Epithelial cell of esophagus (primary cell): Measurements from ENCODE around the gene CLIP3.

ENCODE experiments used
- DNase-seq: peaks from one replicate; pipeline ENCODE4 v3.0.0; 2010; ENCODE audit warnings: low read depth
- H3K4me3 ChIP-seq: 2 replicates; pipeline ENCODE4 v1.5.1; 2011; ENCODE audit warnings: mild to moderate bottlenecking, low read length, control low read depth
- TF ChIP-seq, protein P1 (sequence below): IDR thresholded peaks from 2 replicates; pipeline ENCODE4 v1.5.1; 2011; ENCODE audit warnings: low read depth, mild to moderate bottlenecking, low read length, control low read depth, inconsistent platforms; ENCODE audit not compliant: insufficient read depth; ENCODE audit errors: missing control alignments

The CLIP3 gene

DNA sequence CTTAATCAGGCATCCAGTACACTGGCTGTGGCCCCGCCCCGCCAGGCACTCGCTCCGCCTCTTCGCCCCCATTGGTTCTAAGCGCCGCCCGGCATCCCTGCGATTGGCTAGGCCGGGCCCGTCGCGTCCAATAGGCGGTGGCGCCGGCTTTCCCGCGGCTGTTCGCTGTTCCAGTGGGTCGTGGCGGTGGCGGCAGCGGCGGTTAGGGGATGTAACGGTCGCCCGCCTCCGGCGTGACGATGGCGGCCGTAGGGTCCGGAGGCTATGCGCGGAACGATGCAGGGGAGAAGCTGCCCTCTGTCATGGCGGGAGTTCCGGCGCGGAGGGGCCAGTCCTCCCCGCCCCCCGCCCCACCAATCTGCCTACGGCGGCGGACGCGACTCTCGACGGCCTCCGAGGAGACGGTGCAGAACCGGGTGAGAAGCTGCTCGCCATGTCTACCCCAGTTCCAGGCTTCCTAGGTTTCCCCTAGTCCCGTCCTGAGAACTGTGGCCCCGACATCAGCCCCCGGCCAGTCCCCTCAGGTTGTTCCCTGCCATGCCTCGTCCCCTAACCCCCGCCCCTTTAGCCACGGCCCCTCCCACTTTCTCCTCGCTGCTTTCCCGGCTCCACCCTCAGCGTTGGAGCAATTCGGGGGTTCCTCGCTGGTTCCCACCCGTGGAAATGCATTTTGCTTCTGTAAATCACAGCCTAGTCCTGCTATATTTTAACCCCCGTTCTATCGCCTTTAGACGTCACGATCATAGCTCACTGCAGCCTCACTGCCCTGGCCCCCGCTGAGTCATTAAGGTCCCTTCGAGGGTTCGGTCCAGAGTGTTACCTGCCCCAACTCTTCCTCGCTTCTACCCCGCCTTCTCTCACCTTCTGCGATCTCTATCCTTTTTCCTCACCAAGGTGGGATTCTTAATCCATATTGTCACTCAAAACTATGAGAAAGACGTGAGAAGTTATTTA lies 22.3 kb upstream of the CLIP3 start, which contains the start of gene WDR62:
Gene WDR62 (plus strand): TSS at position 165 of the 954 bp plus-strand sequence. CDS start 75 bp downstream, at position 240.
- TF ChIP-seq, protein P1, sequence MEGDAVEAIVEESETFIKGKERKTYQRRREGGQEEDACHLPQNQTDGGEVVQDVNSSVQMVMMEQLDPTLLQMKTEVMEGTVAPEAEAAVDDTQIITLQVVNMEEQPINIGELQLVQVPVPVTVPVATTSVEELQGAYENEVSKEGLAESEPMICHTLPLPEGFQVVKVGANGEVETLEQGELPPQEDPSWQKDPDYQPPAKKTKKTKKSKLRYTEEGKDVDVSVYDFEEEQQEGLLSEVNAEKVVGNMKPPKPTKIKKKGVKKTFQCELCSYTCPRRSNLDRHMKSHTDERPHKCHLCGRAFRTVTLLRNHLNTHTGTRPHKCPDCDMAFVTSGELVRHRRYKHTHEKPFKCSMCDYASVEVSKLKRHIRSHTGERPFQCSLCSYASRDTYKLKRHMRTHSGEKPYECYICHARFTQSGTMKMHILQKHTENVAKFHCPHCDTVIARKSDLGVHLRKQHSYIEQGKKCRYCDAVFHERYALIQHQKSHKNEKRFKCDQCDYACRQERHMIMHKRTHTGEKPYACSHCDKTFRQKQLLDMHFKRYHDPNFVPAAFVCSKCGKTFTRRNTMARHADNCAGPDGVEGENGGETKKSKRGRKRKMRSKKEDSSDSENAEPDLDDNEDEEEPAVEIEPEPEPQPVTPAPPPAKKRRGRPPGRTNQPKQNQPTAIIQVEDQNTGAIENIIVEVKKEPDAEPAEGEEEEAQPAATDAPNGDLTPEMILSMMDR = no peak

DNA sequence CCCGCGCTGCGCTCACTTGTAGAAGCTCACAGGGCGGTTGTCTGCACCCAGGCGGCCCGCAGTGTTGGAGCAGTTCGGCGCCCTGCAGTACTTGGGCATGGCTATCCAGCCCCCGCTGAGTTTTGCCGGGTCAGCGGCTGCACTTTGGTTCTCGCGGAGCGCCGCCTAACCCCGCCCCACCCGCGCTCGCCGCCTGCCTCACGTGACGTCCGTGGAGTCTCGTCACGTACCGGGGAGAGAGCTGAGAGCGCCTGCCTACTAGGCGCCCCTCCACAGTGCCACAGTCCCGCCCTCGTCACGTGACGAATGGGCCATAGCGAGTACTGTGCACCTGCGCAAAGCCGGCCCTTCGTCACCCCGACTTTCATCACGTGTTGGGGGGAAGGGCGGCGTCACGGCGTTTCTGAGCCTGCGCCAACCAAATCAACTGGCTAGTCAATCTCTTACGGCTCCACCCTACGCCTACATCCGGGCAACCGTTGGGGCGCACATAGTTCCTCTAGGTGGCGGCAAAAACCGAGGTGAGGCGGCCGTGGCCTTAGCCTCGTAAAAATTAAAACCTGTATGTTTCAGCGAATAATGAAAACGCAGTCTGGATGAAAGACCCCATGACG lies 21.6 kb upstream of the CLIP3 start, which contains the start of gene THAP8:
Gene THAP8 (minus strand): TSS at position 167 of the 614 bp plus-strand sequence. CDS start 68 bp downstream, at position 99.
- peak within 1 kb of the TSS; percentile 60 for H3K4me3 ChIP-seq
- DNase-seq = peak; percentile 100
- TF ChIP-seq, protein P1 = peak; percentile 38

More for the DNA sequence above, 22.3 kb upstream of the CLIP3 start, which contains the start of gene WDR62:
- peak within 1 kb of the TSS; percentile 60 for H3K4me3 ChIP-seq
- peak; percentile 94 for DNase-seq

DNA sequence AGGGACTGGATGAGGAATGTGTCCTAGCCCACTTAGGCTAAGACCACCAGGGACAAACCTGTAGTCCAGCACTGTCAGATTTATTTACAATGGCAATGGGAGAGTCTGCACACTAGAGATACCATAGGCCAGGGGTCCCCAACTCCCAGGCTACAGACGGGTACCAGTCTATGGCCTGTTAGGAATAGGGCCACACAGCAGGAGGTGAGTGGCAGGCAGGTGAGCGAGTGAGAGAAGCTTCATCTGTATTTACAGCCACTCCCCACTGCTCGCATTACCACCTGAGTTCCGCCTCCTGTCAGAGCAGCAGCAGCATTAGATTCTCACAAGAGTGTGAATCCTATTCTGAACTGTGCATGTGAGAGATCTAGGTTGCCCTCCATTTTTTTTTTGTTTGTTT lies 19.0 kb upstream of the CLIP3 start:
- TF ChIP-seq, protein P1 = no peak
- DNase-seq = no peak
- H3K4me3 ChIP-seq = no peak overlapping the region

DNA sequence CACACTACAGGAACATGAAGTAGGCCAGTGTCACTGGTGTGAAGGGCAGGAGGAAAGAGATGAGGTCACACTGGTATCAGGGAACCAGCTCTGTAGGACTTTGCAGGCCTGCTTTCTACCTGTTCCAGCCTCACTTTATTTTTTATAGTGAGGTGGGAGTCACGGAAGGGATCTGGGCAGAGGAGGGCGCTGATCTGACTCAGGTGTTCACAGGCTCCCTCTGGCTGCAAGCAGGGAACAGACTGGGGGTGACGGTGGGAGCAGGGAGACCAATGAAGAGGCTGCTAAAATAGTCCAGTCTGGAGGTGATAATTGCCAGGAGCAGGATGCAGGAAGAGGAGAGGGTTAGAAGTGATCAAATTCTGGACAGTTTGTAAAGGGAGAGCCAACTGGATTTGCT lies 18.6 kb upstream of the CLIP3 start:
- TF ChIP-seq, protein P1 = peak; percentile 40
- no peak overlapping the region for H3K4me3 ChIP-seq
- DNase-seq = peak; percentile 43

DNA sequence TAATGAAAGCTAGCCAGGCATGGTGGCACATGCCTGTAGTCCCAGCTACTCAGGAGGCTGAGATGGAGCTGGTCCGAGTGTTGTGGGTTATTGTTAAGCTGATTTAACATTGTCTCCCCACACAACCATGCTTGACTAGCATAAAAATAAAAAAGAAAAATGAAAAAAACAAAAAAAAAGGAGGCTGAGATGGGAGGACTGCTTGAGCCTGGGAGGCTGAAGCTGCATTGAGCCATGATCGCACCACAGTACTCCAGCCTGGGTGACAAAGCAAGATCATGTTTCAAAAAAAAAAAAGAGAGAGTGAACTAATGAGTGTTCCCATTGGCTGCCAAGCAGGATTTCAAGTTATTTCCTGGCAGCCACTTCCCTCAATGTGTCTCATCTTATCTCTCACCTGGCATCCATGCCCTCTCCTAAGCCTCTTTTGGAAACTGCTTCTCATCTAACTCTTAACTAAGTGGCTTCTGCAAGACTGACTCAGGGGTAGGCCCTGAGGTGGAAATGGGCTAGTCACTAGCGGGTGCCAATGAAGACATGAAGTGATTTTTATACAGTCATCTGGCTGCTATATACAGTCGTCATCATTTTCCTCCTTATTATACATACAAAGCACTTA lies 16.5 kb upstream of the CLIP3 start:
- peak; percentile 45 for DNase-seq
- TF ChIP-seq, protein P1 = no peak
- no peak overlapping the region for H3K4me3 ChIP-seq

DNA sequence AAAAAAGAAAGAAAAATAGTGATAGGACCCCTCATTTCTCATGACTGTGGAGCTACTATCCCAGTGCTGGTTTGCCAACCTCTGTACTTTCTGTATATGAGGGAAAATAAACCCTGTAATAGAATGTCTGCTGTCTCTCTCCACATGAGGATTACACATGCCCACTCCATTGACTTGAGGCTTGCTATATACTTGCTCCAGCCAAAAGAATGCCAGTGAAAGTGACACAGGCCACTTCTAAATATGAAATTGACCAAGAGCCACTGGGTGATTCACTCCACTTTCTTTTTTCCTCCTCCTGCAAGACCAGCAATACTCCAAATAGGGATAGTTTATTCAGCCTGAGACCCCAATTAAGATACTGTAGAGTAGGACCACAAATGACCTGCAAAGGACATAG lies 15.2 kb upstream of the CLIP3 start:
- TF ChIP-seq, protein P1 = no peak
- no peak overlapping the region for H3K4me3 ChIP-seq
- no peak for DNase-seq
